T-cell (primary cell): ENCODE measurements around the gene TRIM32. TPM values are rescaled to one million over a fixed set of nuclear protein-coding genes. Genes with fewer than 3 reads are reported as not detected.

Source experiments
- ATAC-seq, 4 experiments: fragments of 200-7000 bp in 3 of 4; fragments of 150-1000 bp in 1 of 4; cut with Tn5 transposase; replicated peaks in 1 of 4; 1 replicate in 3 of 4; 2 replicates in 1 of 4; pipeline ENCODE4 v1.10.0; 2021; ENCODE audit warnings: moderate library complexity in 3 of 4, mild to moderate bottlenecking in 2 of 4, moderate number of reproducible peaks in 1 of 4
- CTCF ChIA-PET, 2 donors: fragments of 300-600 bp; sonication (Branson Sonifier 250); formaldehyde crosslinking; loops; one replicate each; lab custom pipeline; 2022; ENCODE audit warnings: antibody characterized with exemption in 2 of 2; lab: Charles Lee
- POLR2A ChIA-PET, 2 donors: fragments of 300-600 bp; sonication (Branson Sonifier 250); formaldehyde crosslinking; loops; one replicate each; lab custom pipeline; 2022; ENCODE audit warnings: antibody characterized with exemption in 2 of 2; lab: Charles Lee
- DNase-seq, 35 experiments: peaks; one replicate each; pipeline versions ENCODE4 v3.0.0 to v3.0.0-alpha.2; 2013 to 2023
- H3K27ac ChIP-seq: one replicate; pipeline ENCODE4 v1.5.1; 2013; ENCODE audit warnings: low read length
- H3K27me3 ChIP-seq, 2 experiments: replicated peaks in 1 of 2; 1 replicate in 1 of 2; 2 replicates in 1 of 2; pipeline versions ENCODE4 v1.6.1 to v1.7.0; 2013; ENCODE audit warnings: low read length in 1 of 2, mixed read lengths in 1 of 2; ENCODE audit not compliant: control insufficient read depth in 2 of 2, insufficient read depth in 2 of 2; ENCODE audit errors: extremely low read depth in 1 of 2
- H3K36me3 ChIP-seq, 2 donors: 1 replicate in 1 of 2; 2 replicates in 1 of 2; pipeline versions ENCODE4 v1.6.1 to v1.7.0; 2013; ENCODE audit warnings: low read length in 1 of 2; ENCODE audit not compliant: control insufficient read depth in 2 of 2, insufficient read depth in 1 of 2; ENCODE audit errors: extremely low read depth in 1 of 2
- H3K4me1 ChIP-seq, 2 experiments: 1 replicate in 1 of 2; 2 replicates in 1 of 2; pipeline versions ENCODE4 v1.6.1 to v1.7.0; 2013; ENCODE audit warnings: low read length in 2 of 2, mixed read lengths in 1 of 2; ENCODE audit not compliant: insufficient read depth in 2 of 2, control insufficient read depth in 1 of 2; ENCODE audit errors: extremely low read depth in 1 of 2
- H3K4me3 ChIP-seq, 2 donors: 1 replicate in 1 of 2; 2 replicates in 1 of 2; pipeline versions ENCODE4 v1.5.1 to v1.7.0; 2013; ENCODE audit warnings: mild to moderate bottlenecking in 2 of 2, low read length in 1 of 2, moderate library complexity in 1 of 2; ENCODE audit not compliant: control insufficient read depth in 1 of 2; ENCODE audit errors: extremely low read depth in 1 of 2
- H3K9me3 ChIP-seq: 2 replicates; pipeline ENCODE4 v1.7.0; 2013
- H3K27ac Mint-ChIP-seq, 2 donors: one replicate each; pipeline ENCODE4 v1.8.0; 2020 to 2021; ENCODE audit warnings: mild to moderate bottlenecking in 2 of 2, mixed read lengths in 2 of 2
- H3K27me3 Mint-ChIP-seq, 2 donors: one replicate each; pipeline ENCODE4 v1.8.0; 2021 to 2022; ENCODE audit warnings: mixed read lengths in 2 of 2
- H3K36me3 Mint-ChIP-seq: one replicate; pipeline ENCODE4 v1.8.0; 2021; ENCODE audit warnings: mixed read lengths
- H3K4me1 Mint-ChIP-seq, 3 donors: one replicate each; pipeline ENCODE4 v1.8.0; 2020 to 2022; ENCODE audit warnings: mixed read lengths in 3 of 3, mild to moderate bottlenecking in 1 of 3
- H3K4me3 Mint-ChIP-seq, 3 donors: one replicate each; pipeline ENCODE4 v1.8.0; 2020 to 2022; ENCODE audit warnings: mild to moderate bottlenecking in 3 of 3, mixed read lengths in 3 of 3, moderate library complexity in 3 of 3
- H3K9me3 Mint-ChIP-seq, 3 donors: one replicate each; pipeline ENCODE4 v1.8.0; 2020 to 2022; ENCODE audit warnings: mixed read lengths in 3 of 3
- WGBS: methylation state at CpG from one replicate; pipeline ENCODE4 v1.1.5; 2013; ENCODE audit warnings: missing lambda C conversion rate; ENCODE audit not compliant: insufficient coverage; 5-methylcytosine and 5-hydroxymethylcytosine counted together
- total RNA-seq, 35 experiments: library from RNA in 6 of 35; stranded (reverse) in 6 of 35; fragments of 120-200 nt in 1 of 35; gene quantifications; one replicate each; pipeline versions ENCODE4 v1.2.1 to v1.2.4 and lab custom pipeline; 2013 to 2026

The TRIM32 gene
- total RNA-seq, 5 donors from 2014 or later (not counting 1 experiment from before 2014, with no cell fraction given), result 7.7 to 23.4 (median 19.8) TPM

DNA sequence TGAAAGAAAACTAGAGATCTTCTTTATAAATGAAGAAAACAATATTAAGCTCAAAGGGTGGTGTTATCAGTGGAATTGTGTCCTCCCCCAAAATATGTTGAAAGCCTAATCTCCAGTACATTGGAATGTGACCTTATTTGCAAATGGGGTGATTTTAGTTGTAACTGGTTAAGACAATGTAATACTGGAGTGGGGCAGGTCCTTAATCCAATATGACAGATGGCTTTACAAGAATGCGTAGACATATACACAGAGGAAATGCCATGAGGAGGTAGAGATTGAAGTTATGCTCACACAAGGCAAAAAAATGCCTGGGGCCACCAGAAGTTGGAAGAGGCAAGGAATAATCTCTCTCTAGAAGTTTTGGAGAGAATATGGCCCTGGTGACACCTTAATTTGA lies 13.7 kb upstream of the TRIM32 start:
- Histone ChIP-seq H3K9me3 (no peaks in the 10 kb centered on the region), H3K27me3 (no peaks in the 10 kb centered on the region), H3K27ac (no peak overlapping the region), H3K4me1 (no peaks in the 10 kb centered on the region), H3K36me3 (no peaks in the 10 kb centered on the region), H3K4me3 (no peak overlapping the region)
- Mint-ChIP-seq H3K27me3 (no peaks in the 10 kb centered on the region), H3K27ac (no peak overlapping the region), H3K4me3 (no peak overlapping the region), H3K36me3 (peaks cover 33% of the 10 kb centered on the region), H3K4me1 (no peaks in the 10 kb centered on the region), H3K9me3 (peaks cover 0 to 8% (median 6%) of the 10 kb centered on the region in 3 donors)
- 100% methylated on average over 1 of the region's 1 CpG for WGBS
- POLR2A ChIA-PET, result interaction anchor here (0.6 to 0.7 kb wide), 2 partner anchors 14 to 24 kb away, joined by 4 to 6 read pairs; partner anchors contain the start of gene TRIM32 (in 1 of the 2)
- CTCF ChIA-PET, result no interaction called here
- no peak for DNase-seq
- ATAC-seq, result no peak

- 79% methylated on average over 2 of the region's 5 CpGs for WGBS
- Mint-ChIP-seq H3K4me1 (no peaks in the 10 kb centered on the region), H3K27me3 (no peaks in the 10 kb centered on the region), H3K36me3 (peaks cover 34% of the 10 kb centered on the region), H3K27ac (no peak overlapping the region), H3K9me3 (peaks cover 0 to 8% (median 6%) of the 10 kb centered on the region in 3 donors), H3K4me3 (no peak overlapping the region)
- ChIA-PET CTCF (no interaction called here), POLR2A (no interaction called here)
- DNase-seq (no peak), ATAC-seq (no peak)
- no peak overlapping the region for H3K27ac ChIP-seq
- no peak overlapping the region for H3K4me3 ChIP-seq
- no peaks in the 10 kb centered on the region for H3K36me3 ChIP-seq
- no peaks in the 10 kb centered on the region for H3K4me1 ChIP-seq
- no peaks in the 10 kb centered on the region for H3K27me3 ChIP-seq
- no peaks in the 10 kb centered on the region for H3K9me3 ChIP-seq
Measured at GRCh38 chr9:116674210-116674980, 12.7 kb upstream of the TRIM32 start.

- H3K4me1 Mint-ChIP-seq, result peaks cover 28 to 31% (median 31%) of the 10 kb centered on the region in 3 donors
- CTCF ChIA-PET, result no interaction called here
- peaks cover 4 to 20% of the 10 kb centered on the region in 2 experiments for H3K4me1 ChIP-seq
- no peak for ATAC-seq
- H3K27ac ChIP-seq, result no peak overlapping the region
- H3K4me3 ChIP-seq, result no peak overlapping the region
- no peaks in the 10 kb centered on the region for H3K36me3 Mint-ChIP-seq
- no peak overlapping the region for H3K27ac Mint-ChIP-seq
- no peaks in the 10 kb centered on the region for H3K9me3 Mint-ChIP-seq
- no peak overlapping the region for H3K4me3 Mint-ChIP-seq
- POLR2A ChIA-PET, result no interaction called here
- no peaks in the 10 kb centered on the region for H3K27me3 Mint-ChIP-seq
- no peaks in the 10 kb centered on the region for H3K36me3 ChIP-seq
- no peaks in the 10 kb centered on the region for H3K9me3 ChIP-seq
- no peak for DNase-seq
- H3K27me3 ChIP-seq, result no peaks in the 10 kb centered on the region
Measured at GRCh38 chr9:116683535-116683934, 3.6 kb upstream of the TRIM32 start.

DNA sequence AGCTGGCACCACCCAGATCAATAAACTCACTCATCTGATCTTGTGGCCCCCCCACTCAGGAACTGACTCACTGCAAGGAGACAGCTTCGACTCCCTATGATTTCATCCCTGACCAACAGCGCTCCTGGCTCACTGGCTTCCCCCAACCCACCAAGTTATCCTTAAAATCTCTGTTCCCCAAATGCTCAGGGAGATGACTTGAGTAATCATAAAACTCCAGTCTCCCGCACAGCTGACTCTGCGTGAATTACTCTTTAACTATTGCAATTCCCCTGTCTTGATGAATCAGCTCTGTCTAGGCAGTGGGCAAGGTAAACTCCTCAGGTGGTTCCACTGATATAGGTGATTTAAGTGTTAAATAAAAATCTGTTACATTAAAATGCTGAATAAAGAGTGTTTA lies 1.9 kb upstream of the TRIM32 start:
- H3K4me1 ChIP-seq, result peaks cover 4 to 30% of the 10 kb centered on the region in 2 experiments
- H3K4me3 ChIP-seq, result no peak overlapping the region
- H3K27me3 ChIP-seq, result no peaks in the 10 kb centered on the region
- Mint-ChIP-seq H3K9me3 (no peaks in the 10 kb centered on the region), H3K4me1 (peaks cover 44 to 47% (median 45%) of the 10 kb centered on the region in 3 donors), H3K27me3 (no peaks in the 10 kb centered on the region), H3K27ac (no peak overlapping the region), H3K4me3 (peak overlapping the region in 1 of 3 donors; percentile 5), H3K36me3 (no peaks in the 10 kb centered on the region)
- WGBS, result 100% methylated on average over 2 of the region's 4 CpGs
- H3K9me3 ChIP-seq, result no peaks in the 10 kb centered on the region
- H3K36me3 ChIP-seq, result no peaks in the 10 kb centered on the region
- DNase-seq (no peak), ATAC-seq (no peak)
- no peak overlapping the region for H3K27ac ChIP-seq
- CTCF ChIA-PET, result interaction anchor here in 1 of 2 donors (0.7 kb wide), 1 partner anchor 19 kb away, joined by 3 read pairs; no protein-coding TSS in a partner anchor
- POLR2A ChIA-PET, result no interaction called here

DNA sequence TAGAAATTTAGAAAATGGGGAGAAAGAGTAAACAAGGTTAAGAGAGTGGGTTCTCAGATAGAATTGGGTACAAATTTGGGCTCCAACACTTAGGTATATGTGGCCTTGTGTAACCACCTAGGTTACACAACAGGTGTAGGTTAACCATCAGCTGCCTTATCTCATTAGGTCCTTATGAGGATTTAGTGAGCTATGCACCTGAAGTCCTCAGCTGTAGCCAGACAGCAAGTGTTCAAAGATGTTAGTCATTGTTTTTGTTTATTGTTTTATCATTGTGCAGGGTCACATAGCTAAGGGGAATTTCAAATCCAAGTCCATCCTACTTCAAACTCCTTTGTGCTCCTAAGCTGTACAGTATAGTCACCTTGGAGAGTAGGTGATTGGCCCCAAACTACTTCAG lies 970 bp upstream of the TRIM32 start:
- ChIA-PET CTCF (interaction anchor here in 1 of 2 donors (0.7 kb wide), 1 partner anchor 88 kb away, joined by 3 read pairs; no protein-coding TSS in a partner anchor), POLR2A (no interaction called here)
- Histone ChIP-seq H3K4me3 (peak overlapping the region in 1 of 2 donors; percentile 77), H3K4me1 (peaks cover 4 to 30% of the 10 kb centered on the region in 2 experiments), H3K36me3 (no peaks in the 10 kb centered on the region), H3K9me3 (no peaks in the 10 kb centered on the region), H3K27ac (no peak overlapping the region), H3K27me3 (no peaks in the 10 kb centered on the region)
- Mint-ChIP-seq H3K4me3 (peak overlapping the region; percentile 90 to 95 (median 94)), H3K27me3 (no peaks in the 10 kb centered on the region), H3K36me3 (no peaks in the 10 kb centered on the region), H3K4me1 (peaks cover 51 to 57% (median 54%) of the 10 kb centered on the region in 3 donors), H3K9me3 (no peaks in the 10 kb centered on the region), H3K27ac (peak overlapping the region; percentile 90 to 92)
- ATAC-seq (no peak), DNase-seq (peak in 1 of 35 experiments; percentile 11)

- POLR2A ChIA-PET, result interaction anchor here in 1 of 2 donors (0.6 kb wide), 1 partner anchor 14 kb away, joined by 6 read pairs; no protein-coding TSS in a partner anchor
- peak overlapping the region; percentile 90 to 95 (median 94) for H3K4me3 Mint-ChIP-seq
- Histone ChIP-seq H3K36me3 (no peaks in the 10 kb centered on the region), H3K27ac (peak overlapping the region; percentile 51), H3K27me3 (no peaks in the 10 kb centered on the region), H3K4me1 (peaks cover 4 to 30% of the 10 kb centered on the region in 2 experiments), H3K9me3 (no peaks in the 10 kb centered on the region), H3K4me3 (peak overlapping the region; percentile 63 to 77)
- CTCF ChIA-PET, result interaction anchor here in 1 of 2 donors (0.6 to 1.0 kb wide), 4 partner anchors 10 to 370 kb away, joined by 3 to 8 read pairs (median 3); no protein-coding TSS in a partner anchor
- no peaks in the 10 kb centered on the region for H3K27me3 Mint-ChIP-seq
- peaks cover 55 to 62% (median 60%) of the 10 kb centered on the region in 3 donors for H3K4me1 Mint-ChIP-seq
- H3K9me3 Mint-ChIP-seq, result no peaks in the 10 kb centered on the region
- H3K36me3 Mint-ChIP-seq, result no peaks in the 10 kb centered on the region
- WGBS, result 21% methylated on average over 7 of the region's 7 CpGs
- peak; percentile 35 to 50 (median 44) for ATAC-seq
- peak overlapping the region; percentile 90 to 92 for H3K27ac Mint-ChIP-seq
- DNase-seq, result peak in 2 of 35 experiments; percentile 0 to 3
Measured at GRCh38 chr9:116686693-116687073, 422 bp upstream of the TRIM32 start.
